ENCODE results near the gene VSTM2L.

The VSTM2L gene

GRCh38 chr20:37920679-37921322 is 17.9 kb downstream of the VSTM2L start:
- H3K27me3 ChIP-seq (replicated peaks), result peaks cover 39% of the 10 kb centered on the region
- in situ Hi-C loops (cut with HindIII; ENCODE audit: low pct_ligation_motif_present, low sequenced_read_pairs), result no loop called here
- no peak overlapping the region for H3K4me3 ChIP-seq (ENCODE audit: low read depth, low read length)
- no peak overlapping the region for H3K27ac ChIP-seq
- TF ChIP-seq CTCF (IDR thresholded peaks at IDR 0.05; ENCODE audit: low read depth, low read length, missing control alignments), result no peak
- DNase-seq, result no peak
- H3K36me3 ChIP-seq (replicated peaks), result no peaks in the 10 kb centered on the region

GRCh38 chr20:37921341-37921929 is 18.5 kb downstream of the VSTM2L start:
- no peak for DNase-seq
- H3K27me3 ChIP-seq (replicated peaks), result peaks cover 35% of the 10 kb centered on the region

GRCh38 chr20:37922016-37922415 is 19.1 kb downstream of the VSTM2L start:
- DNase-seq, result no peak
- Histone ChIP-seq H3K4me3 (ENCODE audit: low read depth, low read length) (no peak overlapping the region), H3K27me3 (replicated peaks) (peaks cover 32% of the 10 kb centered on the region), H3K36me3 (replicated peaks) (no peaks in the 10 kb centered on the region), H3K27ac (no peak overlapping the region)
- in situ Hi-C loops (cut with HindIII; ENCODE audit: low pct_ligation_motif_present, low sequenced_read_pairs), result no loop called here
- no peak for TF ChIP-seq CTCF (IDR thresholded peaks at IDR 0.05; ENCODE audit: low read depth, low read length, missing control alignments)

More at GRCh38 chr20:37921341-37921929, 18.5 kb downstream of the VSTM2L start:
- in situ Hi-C loops (cut with HindIII; ENCODE audit: low pct_ligation_motif_present, low sequenced_read_pairs), result no loop called here
- Histone ChIP-seq H3K36me3 (replicated peaks) (no peaks in the 10 kb centered on the region), H3K27ac (no peak overlapping the region), H3K4me3 (ENCODE audit: low read depth, low read length) (no peak overlapping the region)
- TF ChIP-seq CTCF (IDR thresholded peaks at IDR 0.05; ENCODE audit: low read depth, low read length, missing control alignments), result no peak

GRCh38 chr20:37925265-37926165 is 22.6 kb downstream of the VSTM2L start:
- no peak overlapping the region for H3K27ac ChIP-seq
- DNase-seq, result no peak
- no peak overlapping the region for H3K4me3 ChIP-seq (ENCODE audit: low read depth, low read length)
- no peak for TF ChIP-seq CTCF (IDR thresholded peaks at IDR 0.05; ENCODE audit: low read depth, low read length, missing control alignments)
- in situ Hi-C loops (cut with HindIII; ENCODE audit: low pct_ligation_motif_present, low sequenced_read_pairs), result no loop called here
- no peaks in the 10 kb centered on the region for H3K36me3 ChIP-seq (replicated peaks)
- H3K27me3 ChIP-seq (replicated peaks), result peaks cover 19% of the 10 kb centered on the region

- Histone ChIP-seq H3K4me3 (ENCODE audit: low read depth, low read length) (no peak overlapping the region), H3K36me3 (replicated peaks) (no peaks in the 10 kb centered on the region), H3K27ac (no peak overlapping the region), H3K27me3 (replicated peaks) (peaks cover 14% of the 10 kb centered on the region)
- DNase-seq, result no peak
- in situ Hi-C loops (cut with HindIII; ENCODE audit: low pct_ligation_motif_present, low sequenced_read_pairs), result no loop called here
- TF ChIP-seq CTCF (IDR thresholded peaks at IDR 0.05; ENCODE audit: low read depth, low read length, missing control alignments), result no peak
Observed at GRCh38 chr20:37926612-37927011, 23.7 kb downstream of the VSTM2L start.
